ENCODE measurements around the gene RASA2. TPM values are rescaled to one million over a fixed set of nuclear protein-coding genes. Genes with fewer than 3 reads are reported as not detected.
A peak's percentile ranks its signal among the peaks of the same experiment; 100 is the strongest.

The RASA2 gene
- total and polyA plus RNA-seq, 11 donors = 2.0 to 12.3 (median 3.4) TPM

GRCh38 chr3:141485641-141486495 lies 959 bp upstream of the RASA2 start:
- Histone ChIP-seq H3K27me3 (no peaks in the 10 kb centered on the region), H3K36me3 (no peaks in the 10 kb centered on the region), H3K4me3 (peak overlapping the region in 10 of 12 donors; percentile 30 to 98 (median 90)), H3K9me3 (no peaks in the 10 kb centered on the region), H3K4me1 (peaks cover 0 to 65% (median 17%) of the 10 kb centered on the region in 12 donors), H3K27ac (peak overlapping the region in 10 of 12 donors; percentile 24 to 97 (median 90))
- intact Hi-C loops (cut with DNase I) = loop anchor here in 3 of 10 donors (5.0 kb wide), 3 partner anchors 36 to 56 kb away; no protein-coding TSS in a partner anchor
- DNase-seq (no peak), ATAC-seq (no peak)
- WGBS, 4 donors = 53 to 62% (median 59%) methylated on average over 10 of the region's 10 CpGs
- TF ChIP-seq POLR2A (IDR thresholded peaks at IDR 0.05) = no peak
- TF ChIP-seq CTCF (IDR thresholded peaks at IDR 0.05) = no peak

GRCh38 chr3:141486496-141486745 lies 406 bp upstream of the RASA2 start:
- intact Hi-C loops (cut with DNase I) = loop anchor here in 3 of 10 donors (5.0 kb wide), 3 partner anchors 36 to 56 kb away; no protein-coding TSS in a partner anchor
- WGBS, 4 donors = 0 to 2% (median 1%) methylated on average over 4 of the region's 4 CpGs
- no peaks in the 10 kb centered on the region for H3K9me3 ChIP-seq
- no peaks in the 10 kb centered on the region for H3K27me3 ChIP-seq
- H3K36me3 ChIP-seq = no peaks in the 10 kb centered on the region
- H3K4me3 ChIP-seq = peak overlapping the region; percentile 22 to 98 (median 88)
- ATAC-seq (no peak), DNase-seq (no peak)
- H3K27ac ChIP-seq = peak overlapping the region in 11 of 12 donors; percentile 24 to 97 (median 86)
- H3K4me1 ChIP-seq = peaks cover 0 to 71% (median 17%) of the 10 kb centered on the region in 12 donors
- TF ChIP-seq POLR2A (IDR thresholded peaks at IDR 0.05) (no peak), CTCF (IDR thresholded peaks at IDR 0.05) (no peak)

- H3K36me3 ChIP-seq = no peaks in the 10 kb centered on the region
- ATAC-seq = peak; percentile 40 to 72 (median 66)
- peaks cover 0 to 77% (median 17%) of the 10 kb centered on the region in 12 donors for H3K4me1 ChIP-seq
- H3K27me3 ChIP-seq = no peaks in the 10 kb centered on the region
- no peaks in the 10 kb centered on the region for H3K9me3 ChIP-seq
- 0 to 1% (median 0%) methylated on average over 25 to 55 of the region's 55 CpGs for WGBS, 4 donors
- intact Hi-C loops (cut with DNase I) = loop anchor here in 3 of 10 donors (5.0 kb wide), 3 partner anchors 35 to 55 kb away; no protein-coding TSS in a partner anchor
- peak overlapping the region; percentile 81 to 97 (median 96) for H3K27ac ChIP-seq
- no peak for TF ChIP-seq CTCF (IDR thresholded peaks at IDR 0.05)
- TF ChIP-seq POLR2A (IDR thresholded peaks at IDR 0.05) = peak in 1 of 2 donors; percentile 13
- DNase-seq = peak; percentile 65 to 86 (median 74)
- H3K4me3 ChIP-seq = peak overlapping the region; percentile 80 to 98 (median 88)
Observed at GRCh38 chr3:141487521-141488252, 860 bp downstream of the RASA2 start.

- no peak for ATAC-seq
- Histone ChIP-seq H3K4me1 (peaks cover 0 to 75% (median 17%) of the 10 kb centered on the region in 12 donors), H3K27me3 (no peaks in the 10 kb centered on the region), H3K9me3 (no peaks in the 10 kb centered on the region), H3K4me3 (no peak overlapping the region), H3K36me3 (no peaks in the 10 kb centered on the region), H3K27ac (peak overlapping the region in 1 of 12 donors; percentile 96)
- no peak for DNase-seq
- no peak for TF ChIP-seq CTCF (IDR thresholded peaks at IDR 0.05)
- intact Hi-C loops (cut with DNase I) = loop anchor here in 3 of 10 donors (5.0 kb wide), 3 partner anchors 33 to 53 kb away; no protein-coding TSS in a partner anchor
- 62 to 87% (median 75%) methylated on average over 1 of the region's 1 CpG for WGBS, 4 donors
Observed at GRCh38 chr3:141489203-141489602, 2.4 kb downstream of the RASA2 start.
